ENCODE data around the gene MYLK2.
"Not testable (repeated sequence)": the region's sequence is repeated elsewhere in the genome, so short reads cannot be mapped to it uniquely, and the experiment has no call there.

MYLK2 gene

DNA sequence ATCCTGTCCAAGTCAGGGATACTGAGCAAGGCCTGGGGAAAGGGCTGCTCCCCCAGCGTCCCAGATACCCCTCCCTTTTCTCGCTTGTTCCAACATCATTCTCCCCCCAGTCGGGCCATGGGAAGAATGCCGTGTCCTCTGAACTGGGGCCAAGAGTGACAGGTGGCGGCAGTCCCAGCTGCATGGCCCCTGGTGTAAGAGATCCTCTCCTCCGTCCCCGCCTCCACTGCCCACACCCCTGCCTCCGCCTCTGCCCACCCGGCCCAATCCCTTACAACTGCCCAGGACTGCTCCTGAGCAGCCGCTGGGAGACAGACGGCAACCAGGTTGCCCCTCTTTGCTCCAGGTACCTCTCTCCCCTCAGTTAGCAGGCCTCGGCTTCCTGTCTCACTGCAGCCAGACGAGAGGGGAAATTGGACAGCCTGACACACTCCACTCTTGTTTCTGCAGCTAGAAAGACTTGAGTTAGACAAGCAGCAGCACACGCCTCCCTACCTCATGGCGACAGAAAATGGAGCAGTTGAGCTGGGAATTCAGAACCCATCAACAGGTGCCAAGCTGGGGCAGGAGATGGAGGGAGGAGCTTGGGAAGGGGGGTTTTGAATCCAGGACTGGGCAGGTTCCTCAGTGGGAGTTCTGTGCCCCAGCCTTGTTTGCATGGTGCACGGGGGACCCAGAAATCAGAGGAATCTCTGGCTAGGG is at the start of gene MYLK2:
MYLK2 (plus strand) TSS at position 274 of the 702 bp plus-strand sequence; CDS start at position 499, 225 bp downstream.
- no peak for DNase-seq (ENCODE audit: low read depth)

- no peak for DNase-seq (ENCODE audit: low read depth)
Observed at GRCh38 chr20:31769681-31770080, 49.5 kb upstream of the MYLK2 start.

- peak; percentile 35 for DNase-seq (ENCODE audit: low read depth)
Observed at GRCh38 chr20:31770243-31770642, 48.9 kb upstream of the MYLK2 start.

- DNase-seq (ENCODE audit: low read depth) = no peak
Observed at GRCh38 chr20:31774408-31774807, 44.7 kb upstream of the MYLK2 start.

DNA sequence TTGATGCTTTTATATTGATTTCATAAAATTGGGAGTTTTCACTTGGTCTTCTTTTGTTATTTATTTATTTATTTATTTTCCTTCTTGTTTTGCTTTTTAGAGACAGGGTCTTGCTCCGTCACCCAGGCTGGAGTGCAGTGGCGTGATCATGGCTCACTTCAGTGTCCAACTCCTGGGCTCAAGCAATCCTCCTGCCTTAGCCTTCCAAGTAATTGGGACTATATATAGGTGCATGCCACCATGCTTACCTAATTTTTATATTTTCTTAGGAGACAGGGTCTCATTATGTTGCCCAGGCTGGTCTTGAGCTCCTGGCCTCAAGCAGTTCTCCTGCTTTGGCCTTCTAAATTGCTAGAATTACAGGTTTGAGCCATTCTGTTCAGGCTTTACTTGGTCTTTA is 38.3 kb upstream of the MYLK2 start:
- no peak for DNase-seq (ENCODE audit: low read depth)

- DNase-seq (ENCODE audit: low read depth) = no peak
Observed at GRCh38 chr20:31781945-31782344, 37.2 kb upstream of the MYLK2 start.

DNA sequence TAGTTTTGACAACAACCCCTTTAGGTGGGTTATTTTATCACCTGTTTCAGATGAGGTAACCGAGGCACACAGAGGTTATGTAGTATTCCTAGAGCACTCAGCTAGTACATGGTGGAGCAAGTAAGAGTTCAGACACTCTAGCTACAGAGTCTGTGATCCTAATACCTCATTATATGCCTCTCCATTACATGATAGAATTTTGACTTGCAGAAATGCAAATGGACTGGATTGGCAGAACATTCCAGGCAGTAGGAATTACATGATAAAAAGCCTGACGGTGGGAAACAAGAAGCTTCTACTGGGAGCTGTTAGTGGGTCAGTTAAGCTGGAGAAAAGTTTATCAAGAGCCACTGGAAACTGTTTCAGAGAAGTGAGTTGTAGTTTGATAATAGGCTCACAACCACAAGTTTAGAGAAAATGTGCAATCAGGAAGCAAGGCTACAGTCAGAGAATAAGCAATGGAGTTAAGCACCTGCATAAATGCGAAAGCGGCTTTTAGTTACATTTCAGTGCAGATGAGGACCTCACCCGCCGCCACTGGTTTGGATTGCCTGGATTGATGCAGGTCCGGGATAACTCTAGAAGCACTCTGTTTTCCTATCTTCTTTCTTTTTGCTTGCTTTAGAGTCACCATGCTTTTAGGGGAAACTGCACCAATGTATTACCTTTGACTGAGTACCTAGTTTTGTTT is 34.7 kb upstream of the MYLK2 start:
- DNase-seq (ENCODE audit: low read depth) = no peak

DNA sequence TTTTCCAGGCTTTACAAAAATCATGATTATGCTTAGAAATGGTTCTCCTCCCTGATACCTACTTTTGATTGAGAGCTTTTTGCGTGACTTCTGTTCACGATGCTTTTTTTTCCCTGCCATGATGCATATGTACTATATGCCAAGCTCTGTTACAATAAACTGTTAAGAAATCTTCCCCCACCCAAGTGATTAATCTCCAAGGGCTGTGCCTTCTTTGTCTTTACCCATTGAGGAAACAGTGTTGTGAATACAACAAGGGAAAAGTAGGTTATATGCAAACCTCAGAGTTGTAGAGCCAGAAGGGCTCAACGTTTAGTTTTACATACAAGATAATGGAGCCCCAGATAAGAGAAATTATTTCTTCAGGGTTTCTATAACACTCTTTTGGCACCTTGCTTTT is 34.1 kb upstream of the MYLK2 start:
- no peak for DNase-seq (ENCODE audit: low read depth)

DNA sequence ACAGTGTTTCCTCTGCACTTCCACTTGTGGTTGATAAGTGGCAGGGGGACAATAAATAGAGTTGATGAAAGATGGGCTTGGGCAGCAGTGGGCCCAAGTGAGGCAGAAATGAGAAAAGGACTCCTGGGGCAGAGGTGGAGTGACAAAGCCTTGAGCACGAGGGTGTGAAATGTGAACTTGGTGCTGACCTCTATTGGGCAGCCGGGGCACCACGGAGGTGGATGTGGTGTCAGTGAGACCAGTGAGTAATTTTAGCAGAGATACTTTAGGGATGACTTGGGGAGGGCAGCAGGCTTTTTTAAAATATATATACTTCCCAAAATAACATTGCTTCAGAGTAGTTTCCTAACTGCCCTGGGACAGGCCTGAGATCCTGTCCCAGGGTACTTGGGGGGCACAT is 30.6 kb upstream of the MYLK2 start:
- DNase-seq (ENCODE audit: low read depth) = peak; percentile 75

- peak; percentile 26 for DNase-seq (ENCODE audit: low read depth)
Observed at GRCh38 chr20:31790401-31790800, 28.8 kb upstream of the MYLK2 start.

- no peak for DNase-seq (ENCODE audit: low read depth)
Observed at GRCh38 chr20:31797364-31797763, 21.8 kb upstream of the MYLK2 start.

DNA sequence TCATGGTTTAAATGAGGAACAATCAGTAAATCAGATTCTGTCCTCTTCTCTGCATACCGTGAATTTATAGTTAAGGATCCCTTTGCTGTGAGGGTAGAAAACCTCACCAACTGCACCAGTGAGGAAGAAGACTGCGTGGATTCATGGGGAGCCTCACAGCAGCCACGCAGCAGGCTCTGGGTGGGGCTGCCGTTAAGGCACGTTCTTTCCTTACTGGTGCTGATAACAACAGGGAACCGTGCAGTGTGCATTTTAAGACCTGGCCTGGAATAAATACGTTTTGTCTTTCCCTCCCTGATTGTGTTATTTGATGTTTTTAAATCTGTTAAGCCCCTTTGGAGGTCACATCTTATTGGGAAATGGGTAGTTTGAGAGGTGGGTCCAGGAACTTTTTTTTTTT is 17.6 kb upstream of the MYLK2 start:
- no peak for DNase-seq (ENCODE audit: low read depth)

- no peak for DNase-seq (ENCODE audit: low read depth)
Observed at GRCh38 chr20:31803552-31804291, 15.4 kb upstream of the MYLK2 start.

- DNase-seq (ENCODE audit: low read depth) = peak; percentile 20
Observed at GRCh38 chr20:31806564-31807355, 12.4 kb upstream of the MYLK2 start.

DNA sequence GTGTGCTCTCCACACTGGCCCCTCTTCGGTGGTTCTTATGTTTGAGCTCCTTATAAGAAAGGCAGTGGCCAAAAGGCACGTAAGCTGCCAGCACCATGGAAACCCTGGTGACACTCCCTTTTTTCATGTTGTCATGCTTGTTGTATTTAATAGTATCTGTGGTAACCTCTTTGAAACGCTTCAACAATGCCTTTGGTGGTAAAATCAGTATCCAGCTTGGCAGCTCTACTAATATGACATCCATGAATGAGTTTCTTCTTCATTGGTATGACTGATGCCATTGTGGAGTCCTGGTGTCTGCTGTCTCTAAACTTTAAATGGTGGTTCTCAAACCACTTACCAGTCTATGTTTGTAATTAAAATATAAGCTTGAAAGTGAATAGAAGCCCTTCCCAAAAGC is 10.7 kb upstream of the MYLK2 start:
- no peak for DNase-seq (ENCODE audit: low read depth)

- DNase-seq (ENCODE audit: low read depth) = peak; percentile 72
Observed at GRCh38 chr20:31809661-31810060, 9.5 kb upstream of the MYLK2 start.

GRCh38 chr20:31811198-31811597 is 8.0 kb upstream of the MYLK2 start:
- no peak for DNase-seq (ENCODE audit: low read depth)

- peak; percentile 95 for DNase-seq (ENCODE audit: low read depth)
Observed at GRCh38 chr20:31811796-31812728, 7.1 kb upstream of the MYLK2 start.

GRCh38 chr20:31813611-31814010 is 5.5 kb upstream of the MYLK2 start:
- no peak for DNase-seq (ENCODE audit: low read depth)

DNA sequence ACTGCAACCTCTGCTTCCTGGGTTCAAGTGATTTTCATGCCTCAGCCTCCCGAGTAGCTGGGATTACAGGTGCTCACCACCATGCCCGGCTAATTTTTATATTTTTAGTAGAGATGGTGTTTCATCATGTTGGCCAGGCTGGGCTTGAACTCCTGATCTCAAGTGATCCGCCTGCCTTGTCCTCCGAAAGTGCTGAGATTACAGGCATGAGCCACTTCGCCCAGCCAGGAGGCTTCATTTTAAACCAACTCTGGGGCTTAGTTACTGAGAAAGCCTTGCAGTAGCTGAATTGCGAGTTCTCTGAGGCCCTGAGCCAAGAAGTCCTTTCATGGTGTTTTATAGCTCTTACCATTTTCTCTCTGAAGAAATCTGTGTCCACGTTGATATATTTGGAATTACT is 5.0 kb upstream of the MYLK2 start:
- DNase-seq (ENCODE audit: low read depth) = not testable (repeated sequence)
